Testis (tissue), 2 donors: Measurements from ENCODE around the gene OASL.

Source experiments
- CTCF ChIP-seq, 3 experiments: fragments of 450-650 bp in 2 of 3; fragments of 200-600 bp in 1 of 3; sonication (generic) in 1 of 3; IDR thresholded peaks; one replicate each; pipeline ENCODE4 v1.5.1; 2016 to 2019; ENCODE audit warnings: antibody characterized with exemption in 3 of 3, mild to moderate bottlenecking in 2 of 3, moderate library complexity in 1 of 3
- POLR2A ChIP-seq: fragments of 450-650 bp; IDR thresholded peaks from one replicate; pipeline ENCODE4 v1.6.1; 2017; ENCODE audit warnings: antibody characterized with exemption, mild to moderate bottlenecking, moderate library complexity

- TF ChIP-seq CTCF (IDR thresholded peaks at IDR 0.05) (no peak), POLR2A (no peak)
These were observed 5.3 kb downstream of the OASL start for GRCh38 chr12:121033625-121034349.
